ENCODE data around the gene ZDHHC18.

- no peak for TF ChIP-seq CTCF (conservative IDR thresholded peaks at IDR 0.05; ENCODE audit: low read length)
- TF ChIP-seq EZH2phosphoT487 (IDR thresholded peaks at IDR 0.05; ENCODE audit: borderline replicate concordance, low read depth, low read length): no peak
Measured at GRCh38 chr1:26781206-26781825, 45.2 kb upstream of the ZDHHC18 start.

All from OCI-LY7 (cell line).